GM10248 (cell line): ENCODE measurements around the gene CLCN1.

ENCODE experiments used
- CTCF ChIA-PET: fragments of 300-600 bp; sonication (Branson Sonifier 250); formaldehyde crosslinking; extraction: SDS; loops from one replicate; lab custom pipeline; 2021; ENCODE audit warnings: antibody characterized with exemption; lab: Yijun Ruan, JAX
- POLR2A ChIA-PET: fragments of 350-650 bp; sonication (Branson Sonifier 250); formaldehyde crosslinking; extraction: SDS; loops from one replicate; lab custom pipeline; 2020; ENCODE audit warnings: antibody characterized with exemption; lab: Yijun Ruan, JAX
- DNase-seq: peaks from one replicate; pipeline ENCODE4 v3.0.0; 2012; ENCODE audit errors: extremely low spot score
- CTCF ChIP-seq: IDR thresholded peaks from 2 replicates; pipeline ENCODE4 v1.5.1; 2012; ENCODE audit warnings: mild to moderate bottlenecking, low read depth; ENCODE audit errors: extremely low read depth, missing control alignments, control extremely low read depth

The CLCN1 gene

GRCh38 chr7:143355450-143356385, 39.8 kb downstream of the CLCN1 start:
- ChIA-PET CTCF (interaction anchor here (1.2 to 2.7 kb wide), 4 partner anchors 22 to 115 kb away, joined by 4 to 11 read pairs (median 4); no protein-coding TSS in a partner anchor), POLR2A (no interaction called here)
- no peak for TF ChIP-seq CTCF

GRCh38 chr7:143356414-143357050, 40.6 kb downstream of the CLCN1 start:
- no peak for TF ChIP-seq CTCF
- DNase-seq: no peak
- ChIA-PET POLR2A (no interaction called here), CTCF (interaction anchor here (1.2 to 2.7 kb wide), 4 partner anchors 23 to 116 kb away, joined by 3 to 11 read pairs (median 4); no protein-coding TSS in a partner anchor)

More at GRCh38 chr7:143355450-143356385, 39.8 kb downstream of the CLCN1 start:
- no peak for DNase-seq

- no peak for TF ChIP-seq CTCF
- DNase-seq: no peak
- POLR2A ChIA-PET: no interaction called here
- CTCF ChIA-PET: interaction anchor here (1.1 to 1.2 kb wide), 2 partner anchors 118 to 144 kb away, joined by 3 read pairs; no protein-coding TSS in a partner anchor
These were observed 42.7 kb downstream of the CLCN1 start for GRCh38 chr7:143358626-143359025.

GRCh38 chr7:143359771-143360353, 44.0 kb downstream of the CLCN1 start:
- CTCF ChIA-PET: interaction anchor here (1.1 to 1.7 kb wide), 2 partner anchors 22 to 119 kb away, joined by 4 to 5 read pairs; no protein-coding TSS in a partner anchor
- no peak for DNase-seq
- POLR2A ChIA-PET: no interaction called here
- TF ChIP-seq CTCF: no peak

- DNase-seq: no peak
These were observed 45.1 kb downstream of the CLCN1 start for GRCh38 chr7:143360788-143361551.

More at GRCh38 chr7:143360788-143361551, 45.1 kb downstream of the CLCN1 start:
- ChIA-PET POLR2A (no interaction called here), CTCF (interaction anchor here (1.7 kb wide), 1 partner anchor 23 kb away, joined by 5 read pairs; no protein-coding TSS in a partner anchor)
- no peak for TF ChIP-seq CTCF
